OCI-LY1 (cell line): ENCODE results near the gene SLC6A4.

Experiments used
- CTCF ChIP-seq: fragments of 200-600 bp; sonication (generic), shearing (Covaris generic); IDR thresholded peaks from 2 replicates; pipeline ENCODE4 v1.5.1; 2017; ENCODE audit warnings: mild to moderate bottlenecking, antibody characterized with exemption, low read length, moderate library complexity, mixed read lengths
- EZH2 ChIP-seq: fragments of 200-600 bp; sonication (generic), shearing (Covaris generic); IDR thresholded peaks from 2 replicates; pipeline ENCODE4 v1.8.0; 2017; ENCODE audit warnings: borderline replicate concordance, mixed run types, mild to moderate bottlenecking, antibody characterized with exemption, low read length, moderate library complexity, mixed read lengths

DNA sequence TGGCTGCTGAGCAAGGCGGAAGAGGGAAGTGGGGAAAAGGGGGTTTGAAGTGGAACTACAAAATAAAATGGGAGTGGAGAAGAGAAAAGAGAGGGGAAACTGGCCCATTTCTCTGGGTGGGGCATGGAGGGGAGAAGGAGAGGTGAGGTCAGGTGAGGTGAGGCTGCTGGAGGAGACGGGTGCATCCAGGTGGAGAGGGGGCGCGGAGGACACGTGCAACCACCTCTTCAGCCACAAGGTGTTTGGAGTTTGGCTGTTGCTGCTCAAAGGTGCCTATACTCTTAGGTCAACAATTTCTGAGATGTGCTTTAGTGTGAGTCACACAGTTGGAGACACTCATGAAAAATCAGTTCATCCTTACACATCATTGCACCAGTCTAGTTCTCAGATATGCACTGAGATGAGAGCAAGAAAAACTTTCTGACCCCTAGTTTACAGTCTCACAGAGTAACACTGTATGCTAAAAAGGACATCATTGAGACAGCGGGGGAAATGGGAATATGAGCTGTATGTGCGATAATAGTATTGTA lies 4.8 kb downstream of the SLC6A4 start:
- TF ChIP-seq CTCF (no peak), EZH2 (no peak)
